GM18498 (cell line): ENCODE data around the gene SHC3.

Experiments
- ATAC-seq: cut with Tn5 transposase; IDR thresholded peaks from one replicate; pipeline ENCODE4 v1.9.1; 2021; ENCODE audit warnings: mild to moderate bottlenecking, moderate library complexity; ENCODE audit not compliant: unreplicated experiment

SHC3 gene

GRCh38 chr9:89059925-89060506 lies 118.6 kb downstream of the SHC3 start:
- ATAC-seq: no peak

GRCh38 chr9:89058906-89059305 lies 119.7 kb downstream of the SHC3 start:
- ATAC-seq: no peak

DNA sequence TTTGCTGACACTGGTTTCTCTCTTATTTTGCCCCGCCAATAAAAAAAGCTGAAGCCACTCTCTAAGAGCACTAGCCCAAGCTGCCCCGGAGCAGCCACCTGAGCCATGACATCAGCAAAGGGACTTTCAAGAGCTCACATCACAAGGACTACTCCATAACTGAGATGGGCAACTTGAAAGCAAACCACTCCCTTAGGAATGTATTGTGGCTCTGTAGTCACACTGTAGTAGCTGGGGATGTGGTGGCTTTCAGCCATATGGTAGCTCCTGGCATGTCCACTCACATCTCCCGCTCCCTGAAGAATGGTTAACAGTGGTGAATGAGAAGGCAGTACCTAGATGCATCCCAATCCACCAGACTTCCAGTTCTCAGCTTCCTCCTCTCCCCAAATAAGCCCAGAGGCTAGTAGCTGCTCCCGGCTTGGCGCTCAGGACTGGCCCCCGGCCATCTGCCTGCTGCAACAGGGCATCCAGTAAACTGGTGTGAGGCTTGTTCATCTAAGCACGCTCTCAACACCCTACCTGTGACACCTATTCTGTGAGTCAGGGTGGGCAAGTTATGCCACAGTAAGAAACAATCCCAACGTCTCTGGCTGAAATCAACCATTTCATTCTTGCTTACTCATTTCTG lies 123.6 kb downstream of the SHC3 start:
- no peak for ATAC-seq

- ATAC-seq: no peak
These were observed 125.3 kb downstream of the SHC3 start for GRCh38 chr9:89053301-89053700.

GRCh38 chr9:89052470-89053097 lies 126.0 kb downstream of the SHC3 start:
- ATAC-seq: no peak

GRCh38 chr9:89051421-89052025 lies 127.1 kb downstream of the SHC3 start:
- no peak for ATAC-seq

DNA sequence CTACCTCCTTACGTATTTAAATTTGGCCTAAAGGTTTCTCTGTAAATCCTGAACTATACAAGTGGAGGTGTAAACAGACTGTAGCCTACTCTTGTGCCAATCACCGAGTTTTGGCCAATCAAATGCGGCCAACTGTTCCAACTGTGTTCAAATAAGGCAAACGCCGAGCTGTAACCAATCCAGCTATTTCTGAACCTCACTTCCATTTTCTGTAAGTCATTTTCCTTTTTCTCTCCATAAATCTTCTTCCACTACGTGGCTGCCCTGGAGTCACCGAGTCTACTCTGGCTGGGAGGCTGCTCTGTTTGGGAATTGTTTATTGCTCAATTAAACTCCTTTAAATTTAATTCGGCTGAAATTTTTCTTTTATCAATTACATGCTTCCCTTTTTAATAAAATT lies 129.0 kb downstream of the SHC3 start:
- ATAC-seq: no peak

- no peak for ATAC-seq
These were observed 130.0 kb downstream of the SHC3 start for GRCh38 chr9:89048616-89049015.

GRCh38 chr9:89047667-89048066 lies 131.0 kb downstream of the SHC3 start:
- no peak for ATAC-seq

DNA sequence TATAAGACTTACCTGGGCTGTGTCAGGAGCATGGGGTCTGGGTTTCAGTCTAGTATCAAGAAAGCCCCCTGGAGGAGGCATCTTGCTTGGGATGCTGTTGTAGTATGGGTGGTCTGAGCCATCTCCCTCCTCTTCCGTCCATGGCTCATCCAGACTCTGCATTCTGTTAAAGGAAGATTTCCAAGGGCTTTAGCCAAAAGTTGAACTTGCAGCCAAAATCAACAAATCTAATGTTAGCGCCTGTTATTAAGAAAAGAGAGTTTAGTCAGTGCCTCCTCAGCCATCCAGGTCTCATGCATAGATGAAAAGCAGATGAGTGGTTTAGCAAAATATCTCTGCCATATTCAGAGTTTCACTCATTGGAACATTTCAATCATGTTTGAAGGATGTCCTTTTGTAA lies 131.8 kb downstream of the SHC3 start:
- ATAC-seq: no peak

- no peak for ATAC-seq
These were observed 133.7 kb downstream of the SHC3 start for GRCh38 chr9:89044881-89045280.

- no peak for ATAC-seq
These were observed 134.5 kb downstream of the SHC3 start for GRCh38 chr9:89044104-89044503.

DNA sequence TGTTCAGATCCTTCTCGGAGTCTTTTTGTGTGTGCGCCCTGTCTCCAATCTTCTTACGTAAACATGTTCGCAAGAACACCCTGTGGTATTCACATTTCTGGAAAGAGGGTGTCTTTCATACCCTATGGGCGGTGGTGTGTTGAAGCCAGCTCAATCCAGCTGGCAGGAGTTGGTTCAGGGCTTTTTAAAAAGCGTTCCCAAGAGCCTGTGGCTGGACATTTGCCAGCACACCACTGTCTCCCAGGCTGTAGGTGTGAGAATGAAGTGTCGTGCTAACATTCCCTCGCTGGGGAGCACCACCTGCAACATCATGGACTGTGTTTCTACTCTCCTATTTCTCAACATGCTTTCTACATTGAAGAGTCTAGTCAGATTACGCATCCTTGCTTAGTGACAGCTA lies 135.6 kb downstream of the SHC3 start:
- no peak for ATAC-seq

GRCh38 chr9:89039664-89040063 lies 139.0 kb downstream of the SHC3 start:
- no peak for ATAC-seq

- no peak for ATAC-seq
These were observed 139.5 kb downstream of the SHC3 start for GRCh38 chr9:89039104-89039465.

DNA sequence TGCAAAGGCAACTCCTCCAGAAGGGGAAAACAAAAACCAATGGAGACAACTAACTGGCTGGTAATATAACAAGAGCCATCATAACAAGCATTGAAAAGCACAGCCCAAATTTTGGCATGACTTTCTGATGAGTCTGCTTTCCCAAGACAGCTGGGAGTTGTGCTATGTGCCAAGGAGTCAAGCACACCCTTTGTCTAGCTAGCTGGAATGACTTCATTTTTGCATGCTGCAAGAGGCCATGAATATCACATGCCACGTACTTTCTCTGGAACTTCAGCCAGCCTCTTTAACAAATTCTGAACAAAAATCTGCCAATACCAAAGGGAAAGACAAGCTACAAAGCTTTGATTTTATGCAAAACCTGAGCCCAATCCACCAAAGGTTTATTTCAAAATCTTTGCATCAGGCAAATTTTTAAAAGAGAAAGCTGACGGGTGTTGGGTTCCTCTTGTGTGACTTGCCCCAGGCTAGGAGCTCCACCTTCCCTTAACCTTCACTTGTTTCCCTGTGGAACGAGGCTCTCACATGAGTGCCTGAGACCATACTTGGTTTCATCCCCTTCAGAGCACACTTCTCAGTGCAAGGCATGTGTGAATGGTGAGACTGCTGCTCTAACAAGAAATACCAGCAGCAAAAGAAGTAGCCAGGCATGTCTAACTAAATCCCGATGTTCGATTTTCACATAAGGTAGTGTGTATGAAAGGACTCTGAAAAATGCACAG lies 140.1 kb downstream of the SHC3 start:
- no peak for ATAC-seq

GRCh38 chr9:89037891-89038290 lies 140.7 kb downstream of the SHC3 start:
- ATAC-seq: no peak

DNA sequence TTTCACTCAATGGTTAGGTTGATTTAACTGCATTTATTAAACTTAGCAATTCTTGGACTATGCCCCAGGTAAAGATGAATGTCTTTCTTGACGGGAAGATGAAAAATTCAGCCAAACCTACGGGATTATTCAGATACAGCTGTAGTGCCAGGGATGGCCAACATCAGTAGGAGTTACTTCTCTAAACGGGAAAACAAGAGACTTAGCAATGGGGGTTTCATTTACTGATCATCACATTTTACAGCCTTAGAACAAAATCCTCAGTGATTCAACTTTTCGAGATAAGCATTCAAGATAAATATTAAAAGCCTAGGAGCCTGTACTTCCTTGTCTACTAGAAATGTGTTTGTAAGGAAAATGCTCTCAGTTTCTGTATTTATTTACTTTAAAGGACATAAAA lies 141.3 kb downstream of the SHC3 start:
- no peak for ATAC-seq

DNA sequence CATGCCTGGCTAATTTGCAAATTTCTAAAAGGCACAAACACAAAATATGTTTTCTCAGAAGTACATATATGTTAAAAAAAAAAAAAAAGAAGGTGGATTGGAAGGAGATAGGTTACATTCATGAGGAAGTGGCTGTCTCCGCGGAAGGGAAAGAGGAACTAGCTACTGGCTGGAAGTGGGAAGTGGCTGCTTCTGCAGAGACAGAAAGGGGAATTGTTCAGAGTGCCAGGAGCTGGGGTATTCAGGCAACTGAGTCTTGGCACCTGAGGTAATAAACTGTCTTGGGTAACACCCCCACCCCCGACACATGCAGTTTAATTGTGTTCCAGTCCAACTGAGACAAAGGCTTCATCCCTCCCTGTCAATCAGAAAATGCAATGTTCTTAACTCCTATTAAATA lies 141.7 kb downstream of the SHC3 start:
- no peak for ATAC-seq

DNA sequence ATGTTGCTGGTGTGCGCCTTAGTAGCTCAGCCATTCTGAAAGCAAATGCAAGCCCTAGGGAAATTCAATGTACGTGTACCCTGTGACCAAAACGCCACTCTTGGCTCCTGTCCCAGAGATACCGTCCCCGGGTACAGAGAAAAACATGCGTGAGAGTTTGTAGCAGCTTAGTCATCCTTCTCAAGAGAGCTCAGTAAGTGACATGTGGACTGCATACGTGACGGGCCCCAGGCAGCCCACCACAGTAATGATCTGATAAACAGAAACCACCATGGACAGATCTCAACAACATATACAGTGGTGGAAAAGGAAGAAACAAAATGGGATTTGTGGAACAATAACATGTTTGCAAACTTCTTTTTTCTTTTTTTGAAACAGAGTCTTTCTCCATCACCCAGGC lies 142.2 kb downstream of the SHC3 start:
- ATAC-seq: no peak

GRCh38 chr9:89032661-89033060 lies 146.0 kb downstream of the SHC3 start:
- no peak for ATAC-seq

GRCh38 chr9:89032173-89032572 lies 146.4 kb downstream of the SHC3 start:
- no peak for ATAC-seq
